Activated CD8-positive, alpha-beta memory T cell treated with anti-CD3 and anti-CD28 coated beads for 36 hours (primary cell): ENCODE data around the gene ZFYVE19. TPM values are rescaled to one million over a fixed set of nuclear protein-coding genes. Genes with fewer than 3 reads are reported as not detected.

Experiments used
- CTCF ChIA-PET: fragments of 350-600 bp; sonication (Branson Sonifier 250); formaldehyde crosslinking; loops from one replicate; lab custom pipeline; 2021; ENCODE audit warnings: antibody characterized with exemption; lab: Charles Lee
- POLR2A ChIA-PET: fragments of 350-600 bp; sonication (Branson Sonifier 250); formaldehyde crosslinking; loops from one replicate; lab custom pipeline; 2021; ENCODE audit warnings: antibody characterized with exemption; lab: Charles Lee
- total RNA-seq, 2 experiments: library from RNA; stranded (reverse); gene quantifications; one replicate each; pipeline ENCODE4 v1.2.3, GENCODE V29; 2021

ZFYVE19 gene
- total RNA-seq, 2 experiments from 2014 or later, result 21.9 to 22.3 TPM

GRCh38 chr15:40855706-40856234, 48.9 kb downstream of the ZFYVE19 start:
- CTCF ChIA-PET, result interaction anchor here (1.1 to 3.1 kb wide), 3 partner anchors 16 to 39 kb away, joined by 3 to 12 read pairs (median 6); partner anchors contain the start of gene VPS18
- POLR2A ChIA-PET, result no interaction called here

DNA sequence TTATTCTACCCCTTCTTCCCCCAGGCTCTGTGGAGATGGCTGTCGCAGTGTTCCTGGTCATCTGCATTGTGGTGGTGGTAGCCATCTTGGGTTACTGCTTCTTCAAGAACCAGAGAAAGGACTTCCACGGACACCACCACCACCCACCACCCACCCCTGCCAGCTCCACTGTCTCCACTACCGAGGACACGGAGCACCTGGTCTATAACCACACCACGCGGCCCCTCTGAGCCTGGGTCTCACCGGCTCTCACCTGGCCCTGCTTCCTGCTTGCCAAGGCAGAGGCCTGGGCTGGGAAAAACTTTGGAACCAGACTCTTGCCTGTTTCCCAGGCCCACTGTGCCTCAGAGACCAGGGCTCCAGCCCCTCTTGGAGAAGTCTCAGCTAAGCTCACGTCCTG, 49.9 kb downstream of the ZFYVE19 start:
- CTCF ChIA-PET, result interaction anchor here (0.5 to 4.3 kb wide), 11 partner anchors 10 to 1693 kb away, joined by 3 to 63 read pairs (median 18); partner anchors contain the start of genes DNAJC17, RHOV, SPINT1 and ZFYVE19

DNA sequence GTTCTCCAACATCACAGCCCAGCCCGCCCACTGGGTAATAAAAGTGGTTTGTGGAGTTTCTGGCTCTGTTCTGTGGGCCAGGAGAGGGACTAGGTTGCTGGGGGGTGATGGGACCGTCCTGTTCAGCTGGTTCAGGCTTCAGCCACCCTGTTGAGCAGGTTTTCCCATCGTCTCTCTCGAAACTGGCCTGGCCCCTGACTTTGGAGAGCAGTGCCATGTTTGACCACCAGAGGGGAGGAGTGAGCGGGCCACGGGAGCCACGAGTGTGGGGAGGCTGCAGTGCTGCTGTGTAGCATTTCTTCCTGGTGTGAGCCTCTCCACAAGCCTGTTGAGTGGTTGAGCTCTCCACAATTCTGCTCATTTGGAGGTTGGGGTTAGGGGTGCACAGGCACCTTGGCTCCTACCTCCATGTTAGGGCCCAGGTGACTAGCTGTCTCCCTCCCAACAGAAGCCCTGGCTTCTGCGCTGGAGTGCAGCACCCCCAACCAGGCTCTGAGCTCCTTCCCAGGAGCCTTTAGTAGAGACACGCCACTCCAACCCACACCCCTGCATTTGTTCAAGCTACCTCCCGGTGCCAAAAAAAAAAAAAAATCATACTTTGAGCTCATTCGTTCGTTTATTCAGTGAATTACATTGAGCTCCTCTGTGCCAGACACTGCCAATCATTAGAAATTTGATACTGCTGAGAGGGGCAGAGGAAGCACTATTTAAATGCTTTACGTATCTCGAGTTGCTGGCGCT, 50.9 kb downstream of the ZFYVE19 start:
- POLR2A ChIA-PET, result interaction anchor here (0.9 to 2.2 kb wide), 3 partner anchors 34 to 51 kb away, joined by 4 to 21 read pairs (median 4); partner anchors contain the start of genes DNAJC17, VPS18 and ZFYVE19
- CTCF ChIA-PET, result interaction anchor here (0.5 to 4.3 kb wide), 25 partner anchors 9 to 1692 kb away, joined by 3 to 63 read pairs (median 5); partner anchors contain the start of genes C15orf62, DLL4, DNAJC17 and RHOV

More for the DNA sequence above, 49.9 kb downstream of the ZFYVE19 start:
- POLR2A ChIA-PET, result no interaction called here

- CTCF ChIA-PET, result interaction anchor here (0.5 to 4.3 kb wide), 25 partner anchors 9 to 1310 kb away, joined by 3 to 63 read pairs (median 5); partner anchors contain the start of genes C15orf62, CCDC32, DNAJC17 and RHOV
- POLR2A ChIA-PET, result interaction anchor here (0.9 to 2.2 kb wide), 3 partner anchors 15 to 36 kb away, joined by 3 to 21 read pairs (median 6); partner anchors contain the start of genes SPINT1 and VPS18
Measured at GRCh38 chr15:40858706-40859105, 51.8 kb downstream of the ZFYVE19 start.

- POLR2A ChIA-PET, result interaction anchor here (0.9 to 2.2 kb wide), 3 partner anchors 14 to 35 kb away, joined by 3 to 21 read pairs (median 6); partner anchors contain the start of genes SPINT1 and VPS18
- CTCF ChIA-PET, result interaction anchor here (0.5 to 4.3 kb wide), 27 partner anchors 8 to 1309 kb away, joined by 3 to 63 read pairs (median 4); partner anchors contain the start of genes C15orf62, CCDC32, DNAJC17 and RHOV
Measured at GRCh38 chr15:40859206-40859851, 52.4 kb downstream of the ZFYVE19 start.

GRCh38 chr15:40861147-40861546, 54.3 kb downstream of the ZFYVE19 start:
- POLR2A ChIA-PET, result interaction anchor here (0.7 kb wide), 1 partner anchor 13 kb away, joined by 3 read pairs; no protein-coding TSS in a partner anchor
- CTCF ChIA-PET, result interaction anchor here (0.6 to 1.2 kb wide), 3 partner anchors 16 to 116 kb away, joined by 3 to 4 read pairs (median 3); no protein-coding TSS in a partner anchor

DNA sequence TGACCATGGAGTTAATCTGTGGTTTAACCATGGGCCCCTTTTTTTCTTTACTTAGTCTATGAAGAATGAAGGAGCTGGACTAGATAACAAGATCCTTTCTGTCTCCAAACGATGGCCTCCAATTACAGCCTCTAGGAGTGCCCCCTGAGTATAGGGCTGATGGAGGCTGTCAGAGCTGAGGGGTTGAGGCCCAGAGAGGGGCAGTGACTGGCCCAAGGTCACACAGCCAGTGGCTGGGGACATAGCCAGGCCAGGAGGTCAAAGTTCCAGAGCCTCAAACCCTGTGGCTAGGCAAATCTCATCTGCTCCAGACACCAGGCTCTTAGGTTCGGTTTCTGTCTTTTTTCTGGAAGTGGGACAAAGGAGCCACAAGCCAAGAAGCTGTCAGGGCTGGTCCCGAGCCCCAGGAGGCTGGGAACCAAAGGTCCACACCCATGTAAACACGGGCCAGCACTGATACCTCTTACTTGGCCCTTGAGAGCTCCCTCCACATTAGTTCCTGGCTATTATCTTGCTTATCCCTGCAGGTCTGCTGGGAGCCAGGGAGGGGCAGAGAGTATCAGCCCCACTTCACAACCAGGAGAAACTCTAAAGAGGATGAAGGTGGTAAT, 56.9 kb downstream of the ZFYVE19 start:
- POLR2A ChIA-PET, result no interaction called here
- CTCF ChIA-PET, result interaction anchor here (1.6 kb wide), 1 partner anchor 10 kb away, joined by 5 read pairs; the partner anchor contains the start of gene RHOV

Other genes starting within 250 kb of the ZFYVE19 start
- gene CCDC32, start 242.0 kb upstream of the ZFYVE19 start, total RNA-seq, result 10 to 100 TPM; 29.4 to 33.5 TPM
- 10 to 100 TPM; 23.8 to 24.4 TPM for gene RPUSD2, start 237.8 kb upstream of the ZFYVE19 start, total RNA-seq
- gene KNL1, start 212.8 kb upstream of the ZFYVE19 start, total RNA-seq, result 10 to 100 TPM; 22.1 to 22.5 TPM
- gene RAD51, start 111.9 kb upstream of the ZFYVE19 start, total RNA-seq, result 10 to 100 TPM; 63.8 to 69.5 TPM
- gene RMDN3, start 51.8 kb upstream of the ZFYVE19 start, total RNA-seq, result 10 to 100 TPM; 39.4 to 43.4 TPM
- gene GCHFR, start 43.0 kb upstream of the ZFYVE19 start, total RNA-seq, result 10 to 100 TPM; 32.0 to 32.9 TPM
- under 1 TPM; 0.25 to 0.44 TPM for gene C15orf62, start 37.1 kb upstream of the ZFYVE19 start, total RNA-seq
- gene DNAJC17, start 384 bp downstream of the ZFYVE19 start, total RNA-seq, result 10 to 100 TPM; 44.9 to 48.1 TPM
- not detected for gene PPP1R14D, start 21.6 kb downstream of the ZFYVE19 start, total RNA-seq
- 10 to 100 TPM in 1 of 2 experiments, 1 to 10 TPM in 1; 9.6 to 10.1 TPM for gene SPINT1, start 37.0 kb downstream of the ZFYVE19 start, total RNA-seq
- gene RHOV, start 67.1 kb downstream of the ZFYVE19 start, total RNA-seq, result under 1 TPM; 0.27 to 0.51 TPM
- 10 to 100 TPM; 16.0 to 16.8 TPM for gene VPS18, start 87.4 kb downstream of the ZFYVE19 start, total RNA-seq
- gene DLL4, start 122.3 kb downstream of the ZFYVE19 start, total RNA-seq, result under 1 TPM in 1 of 2 experiments, not detected in 1; 0.08 TPM
- gene CHAC1, start 146.4 kb downstream of the ZFYVE19 start, total RNA-seq, result 10 to 100 TPM; 24.6 to 25.2 TPM